GM21737 (cell line): Measurements from ENCODE around the gene NKD2.
"Not testable (repeated sequence)": the region's sequence is repeated elsewhere in the genome, so short reads cannot be mapped to it uniquely, and the experiment has no call there.

Source experiments
- ATAC-seq: cut with Tn5 transposase; IDR thresholded peaks from one replicate; pipeline ENCODE4 v1.9.1; 2021; ENCODE audit warnings: mild to moderate bottlenecking, moderate library complexity; ENCODE audit not compliant: unreplicated experiment

Gene NKD2

DNA sequence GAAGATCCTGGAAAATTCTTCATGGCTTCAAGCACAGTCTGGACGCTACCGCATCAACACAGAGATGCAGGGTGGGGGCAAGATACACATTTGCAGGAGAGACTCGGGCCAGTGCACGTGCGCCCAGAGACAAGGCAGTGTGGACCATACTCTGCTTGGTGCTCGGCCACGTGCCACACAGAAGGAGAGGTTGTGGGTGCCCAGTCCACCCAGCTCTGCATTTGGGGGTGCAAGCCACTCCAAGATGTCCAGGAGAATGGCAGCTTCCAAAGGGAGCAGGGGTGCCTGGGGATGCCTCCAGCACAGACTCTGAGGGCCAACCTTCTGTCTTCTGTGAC, 4.3 kb downstream of the NKD2 start:
- no peak for ATAC-seq

DNA sequence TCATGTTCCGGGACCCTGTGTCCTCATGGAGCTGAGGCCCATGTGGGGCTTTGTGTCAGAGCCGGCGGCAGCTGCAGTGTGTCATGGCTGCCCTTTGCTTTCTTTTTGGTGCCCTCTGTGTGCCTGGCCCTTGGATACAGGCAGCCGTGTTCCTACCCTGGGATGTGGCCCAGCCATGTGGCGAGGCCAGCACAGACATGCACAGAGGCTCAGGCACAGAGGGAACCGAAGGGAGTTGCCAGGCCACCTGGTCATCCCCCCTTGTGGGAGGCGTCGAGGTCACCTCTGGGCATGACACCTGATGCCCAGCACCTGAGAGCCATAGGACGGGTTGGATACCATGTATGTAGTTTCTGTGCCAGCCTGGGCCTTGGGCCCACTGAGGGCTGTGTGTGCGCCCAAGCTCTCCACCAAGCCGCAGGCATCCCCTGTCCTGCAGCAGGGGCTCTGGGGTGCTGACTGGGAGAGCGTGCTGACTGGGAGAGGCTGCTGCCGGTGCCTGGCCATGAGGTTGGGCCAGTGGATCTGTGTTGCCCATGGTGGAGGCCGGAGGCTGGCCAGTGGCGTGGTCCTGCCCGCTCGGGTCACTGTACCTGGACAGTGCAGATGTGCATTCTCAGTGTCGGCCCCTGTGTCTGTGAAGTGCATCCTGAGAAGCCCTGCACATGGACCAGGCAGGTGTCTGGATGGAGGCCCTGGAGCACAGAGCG, 4.8 kb downstream of the NKD2 start:
- ATAC-seq = no peak

DNA sequence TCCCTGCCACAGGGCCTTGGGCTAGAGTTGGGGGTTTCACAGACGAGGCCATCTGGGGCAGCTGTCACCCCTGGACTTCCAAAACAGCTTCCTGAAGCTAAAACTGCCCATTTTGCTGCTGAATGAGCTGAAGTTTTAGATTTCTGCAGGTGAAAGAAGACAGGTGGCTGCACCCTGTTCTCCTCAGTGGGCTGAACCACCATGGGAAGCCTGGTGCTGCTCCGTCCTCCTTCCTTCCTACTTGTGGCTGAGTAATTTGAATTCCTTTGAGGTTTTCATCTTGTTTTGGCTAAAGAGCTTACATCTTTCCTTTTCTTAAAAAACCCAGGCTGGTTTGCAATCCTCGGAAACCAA, 5.3 kb downstream of the NKD2 start:
- no peak for ATAC-seq

DNA sequence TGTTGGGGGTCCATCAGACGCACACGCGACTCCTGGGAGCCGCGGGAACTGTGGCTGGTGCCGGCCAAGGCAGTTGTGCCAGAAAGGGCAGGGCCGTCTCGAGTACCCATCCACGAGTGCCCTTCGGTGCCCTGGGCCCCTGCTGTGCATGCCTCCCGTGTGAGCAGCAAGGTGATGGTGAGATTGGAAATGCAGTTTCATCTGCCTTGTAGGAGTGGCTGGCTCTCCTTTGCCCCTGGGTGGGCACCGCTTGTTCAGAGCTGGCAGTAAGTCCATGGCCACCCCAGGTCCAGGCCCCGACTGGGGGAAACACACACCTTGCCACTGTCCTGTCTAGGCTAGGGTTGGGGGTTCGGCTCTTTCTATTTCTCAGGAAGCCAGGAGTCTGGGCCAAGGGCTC, 5.7 kb downstream of the NKD2 start:
- no peak for ATAC-seq

DNA sequence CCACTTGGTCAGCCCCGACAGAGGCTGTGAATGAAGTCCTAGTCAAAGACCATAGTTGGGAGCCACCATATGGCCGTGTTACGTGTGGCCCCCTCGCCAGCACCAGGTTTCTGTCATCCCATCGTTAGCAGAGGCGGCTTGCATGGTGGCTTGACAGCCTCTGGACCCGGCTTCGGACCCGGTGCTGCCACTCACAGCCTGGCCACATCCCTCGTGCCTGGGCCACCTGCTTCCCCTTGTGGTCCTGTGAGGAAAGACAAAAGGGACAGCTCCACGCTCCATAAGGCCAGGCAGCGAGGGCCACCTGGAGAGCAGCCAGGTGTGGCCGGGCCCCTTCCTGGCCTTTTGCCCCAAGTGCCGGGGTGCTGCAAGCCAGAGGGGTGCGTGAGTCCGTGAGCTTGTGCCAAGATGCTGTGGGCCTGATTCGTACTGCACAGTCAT, 6.2 kb downstream of the NKD2 start:
- no peak for ATAC-seq

DNA sequence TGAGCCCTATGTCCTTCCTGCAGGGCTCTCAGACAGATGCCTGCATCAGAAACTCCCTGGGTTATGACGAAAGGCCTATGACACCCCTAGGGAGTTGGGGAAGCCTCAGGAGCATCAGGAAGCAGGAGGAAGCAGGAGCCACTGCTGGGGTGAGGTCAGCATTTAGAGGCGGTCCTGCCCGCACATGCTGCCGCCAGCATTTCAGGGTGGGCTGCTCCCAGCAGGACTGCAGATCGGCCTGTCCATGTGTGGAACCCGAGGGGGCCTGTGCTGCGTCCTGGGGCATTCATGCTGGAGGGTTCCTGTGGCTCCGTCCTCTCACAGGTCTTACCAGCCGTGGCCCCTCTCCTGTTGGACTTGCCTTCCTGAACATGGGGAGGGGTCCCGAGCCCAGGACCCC, 6.9 kb downstream of the NKD2 start:
- no peak for ATAC-seq

DNA sequence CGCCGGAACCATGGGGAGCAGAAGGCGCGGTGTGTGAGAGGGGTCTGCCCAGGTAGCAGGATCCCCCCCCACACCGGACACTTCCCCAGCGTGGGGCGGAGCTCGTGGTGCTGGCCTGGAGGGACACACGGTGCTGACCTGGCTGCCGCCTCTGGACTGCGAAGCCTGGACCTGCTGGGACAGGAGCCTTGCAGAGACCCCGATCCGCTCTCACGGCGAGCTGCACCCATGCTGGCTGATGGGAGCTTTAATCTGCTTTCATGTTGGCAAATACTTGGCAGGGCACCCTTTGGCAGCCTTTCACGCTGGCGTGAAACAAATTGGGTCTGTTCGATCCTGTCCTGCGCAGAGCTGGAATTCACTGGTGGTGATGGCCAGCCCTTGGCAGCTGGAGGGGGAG, 7.4 kb downstream of the NKD2 start:
- no peak for ATAC-seq

DNA sequence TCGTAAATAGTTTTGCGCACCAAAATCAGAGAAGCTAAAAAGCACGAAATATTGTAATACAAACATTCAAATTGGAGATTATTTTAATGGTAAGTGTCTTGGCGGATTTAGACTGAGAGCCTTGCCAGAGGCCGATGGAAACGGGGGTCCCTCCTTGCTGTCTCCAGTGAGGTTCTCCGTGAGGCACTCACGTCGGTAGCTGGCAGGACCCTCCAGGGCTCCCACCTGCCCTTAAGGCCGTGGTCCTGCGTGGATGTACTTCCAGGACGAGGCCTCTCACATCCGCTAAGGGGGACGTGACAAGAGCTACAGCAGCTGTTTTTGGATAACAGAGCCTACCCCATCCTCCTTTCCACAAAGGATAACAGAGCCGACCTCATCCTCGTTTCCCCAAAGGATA, 7.9 kb downstream of the NKD2 start:
- no peak for ATAC-seq

DNA sequence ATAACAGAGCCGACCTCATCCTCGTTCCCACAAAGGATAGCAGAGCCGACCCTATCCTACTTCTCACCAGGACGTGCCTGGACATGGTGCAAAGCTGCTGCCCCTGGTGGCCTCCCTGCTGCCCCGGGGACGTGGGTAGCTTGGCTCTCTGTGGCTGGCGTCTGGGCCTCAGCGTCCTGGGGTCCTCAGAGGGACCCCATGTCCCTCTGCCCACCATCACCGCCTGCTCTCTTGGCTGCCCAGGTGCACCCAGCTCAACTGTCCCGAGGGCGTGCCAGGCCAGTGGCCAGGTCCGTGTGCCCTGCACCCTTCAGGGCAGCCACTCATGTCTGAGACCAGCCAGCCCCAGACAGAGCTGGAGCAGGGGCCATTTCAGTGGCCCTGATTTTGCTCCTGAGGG, 8.5 kb downstream of the NKD2 start:
- no peak for ATAC-seq

DNA sequence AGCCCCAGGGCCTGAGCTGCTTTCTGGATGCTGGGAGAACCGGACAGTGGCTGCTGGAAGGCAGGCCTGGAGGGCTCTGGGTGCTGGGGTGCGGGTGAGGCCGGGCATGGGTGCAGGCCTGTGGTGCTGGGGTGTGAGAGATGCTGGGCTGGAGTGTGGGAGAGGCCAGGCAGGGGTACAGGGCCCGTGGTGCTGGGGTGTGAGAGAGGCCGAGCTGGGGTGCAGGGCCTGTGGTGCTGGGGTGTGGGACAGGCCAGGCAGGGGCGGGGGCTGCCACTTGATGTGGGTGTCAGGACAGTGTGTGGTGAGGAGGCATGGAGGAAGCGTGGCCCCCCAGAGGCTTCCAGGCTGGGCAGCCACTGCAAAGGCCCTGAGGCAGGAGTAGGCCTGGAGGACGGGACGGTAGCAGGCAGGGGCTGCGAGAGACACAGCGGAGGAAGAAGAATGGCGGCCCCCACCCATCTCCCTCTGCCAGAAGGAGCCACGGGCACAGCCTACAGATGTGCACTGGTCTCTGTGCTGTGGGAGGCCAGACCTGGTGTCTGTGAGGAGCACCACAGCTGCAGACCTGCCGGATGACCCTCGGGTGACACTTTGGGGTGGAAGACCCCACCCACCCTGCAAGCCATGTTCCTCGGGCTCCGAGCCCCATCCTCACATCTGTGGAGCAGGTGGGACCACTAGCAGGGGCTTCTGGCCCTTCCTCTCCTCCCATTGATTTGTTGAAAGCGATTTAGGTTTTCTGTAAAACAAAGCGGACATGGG, 9.3 kb downstream of the NKD2 start:
- ATAC-seq = no peak

DNA sequence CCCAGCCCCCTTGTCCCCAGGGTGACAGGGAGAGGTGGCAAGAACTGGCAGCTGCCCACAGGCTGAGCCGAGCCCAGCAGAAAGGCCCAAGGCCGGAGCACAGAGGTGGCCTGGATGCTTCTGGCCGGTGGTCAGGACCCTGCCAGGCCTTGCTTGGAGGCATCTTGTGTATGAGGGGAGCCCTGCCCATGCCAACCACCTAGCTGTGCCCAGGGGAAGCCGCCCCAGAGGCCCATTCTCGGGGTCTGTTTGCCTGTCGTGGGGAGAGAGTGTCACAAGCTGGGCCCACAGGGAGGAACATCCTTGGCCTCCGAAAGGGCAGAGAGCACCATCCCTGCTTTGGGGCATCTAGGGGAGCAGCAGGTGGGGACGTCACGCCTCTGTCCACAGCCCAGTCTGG, 10.0 kb downstream of the NKD2 start:
- ATAC-seq = no peak

DNA sequence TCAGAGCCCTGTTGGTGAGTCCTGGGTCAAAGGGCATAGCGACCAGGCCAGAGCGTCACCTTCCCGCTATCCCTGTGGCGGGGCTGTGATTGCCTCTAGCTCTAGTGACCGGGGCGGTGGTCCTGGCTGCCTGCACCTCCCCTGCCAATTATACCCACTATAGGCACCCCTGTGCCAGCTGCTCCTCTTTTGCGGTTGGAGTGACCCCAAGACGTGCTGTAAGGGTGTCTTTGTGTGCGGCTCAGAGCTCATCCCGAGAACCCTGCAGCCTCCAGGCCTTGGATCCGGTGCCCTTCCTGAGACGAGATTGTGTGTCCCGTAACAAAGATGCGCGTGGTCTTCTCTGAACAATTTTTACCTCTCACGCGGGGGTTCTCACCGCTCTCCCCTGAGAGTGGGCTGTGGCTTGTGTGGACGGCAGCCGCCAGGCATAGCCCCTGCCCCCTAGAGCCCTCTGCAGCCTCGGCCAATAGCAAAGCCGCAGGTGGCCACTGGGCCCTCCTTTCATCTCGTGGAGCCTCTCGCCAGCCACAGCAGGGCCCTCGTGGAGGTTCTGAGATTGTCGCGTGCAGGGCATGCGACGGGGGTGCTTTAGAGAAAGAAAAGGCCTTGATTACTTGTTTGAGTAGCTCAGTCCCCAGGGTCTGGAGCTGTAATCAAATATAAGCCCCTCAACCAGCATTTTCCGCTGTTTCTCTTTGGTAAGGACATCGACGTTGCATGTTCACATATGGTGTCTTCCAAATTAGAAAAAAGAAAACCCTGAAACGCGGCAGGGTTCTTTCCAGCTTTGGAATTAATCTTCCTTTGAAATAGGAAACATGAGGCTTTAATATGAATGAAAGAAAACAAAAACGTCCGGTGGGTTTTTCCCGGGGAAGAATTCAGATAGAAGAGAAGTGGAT, 10.7 kb downstream of the NKD2 start:
- ATAC-seq = no peak

DNA sequence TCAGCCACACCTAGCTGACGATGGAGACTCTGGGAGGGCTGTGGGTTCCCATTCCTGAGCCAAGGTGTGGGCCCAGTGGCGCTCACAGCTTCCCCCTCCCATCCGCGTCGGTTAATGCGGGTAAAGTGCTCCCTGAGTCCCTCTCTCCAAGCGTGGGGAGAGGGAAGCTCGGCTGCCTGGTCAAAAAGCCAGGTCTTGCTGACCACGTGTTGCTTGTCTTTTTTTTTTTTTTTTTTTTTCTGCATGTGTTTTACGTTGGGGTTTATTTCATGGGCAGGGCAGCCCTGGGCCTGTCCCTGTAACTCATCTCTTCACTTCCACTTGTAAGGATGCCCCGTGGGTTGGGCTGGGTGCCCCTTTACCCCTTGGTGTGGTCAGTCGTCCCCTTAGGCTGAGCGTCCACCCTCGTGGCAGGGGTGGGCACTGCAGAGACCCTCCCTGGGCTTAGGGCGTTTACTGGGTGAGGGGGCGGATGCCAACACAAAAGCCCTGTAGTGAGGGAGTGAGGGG, 11.9 kb downstream of the NKD2 start:
- no peak for ATAC-seq

DNA sequence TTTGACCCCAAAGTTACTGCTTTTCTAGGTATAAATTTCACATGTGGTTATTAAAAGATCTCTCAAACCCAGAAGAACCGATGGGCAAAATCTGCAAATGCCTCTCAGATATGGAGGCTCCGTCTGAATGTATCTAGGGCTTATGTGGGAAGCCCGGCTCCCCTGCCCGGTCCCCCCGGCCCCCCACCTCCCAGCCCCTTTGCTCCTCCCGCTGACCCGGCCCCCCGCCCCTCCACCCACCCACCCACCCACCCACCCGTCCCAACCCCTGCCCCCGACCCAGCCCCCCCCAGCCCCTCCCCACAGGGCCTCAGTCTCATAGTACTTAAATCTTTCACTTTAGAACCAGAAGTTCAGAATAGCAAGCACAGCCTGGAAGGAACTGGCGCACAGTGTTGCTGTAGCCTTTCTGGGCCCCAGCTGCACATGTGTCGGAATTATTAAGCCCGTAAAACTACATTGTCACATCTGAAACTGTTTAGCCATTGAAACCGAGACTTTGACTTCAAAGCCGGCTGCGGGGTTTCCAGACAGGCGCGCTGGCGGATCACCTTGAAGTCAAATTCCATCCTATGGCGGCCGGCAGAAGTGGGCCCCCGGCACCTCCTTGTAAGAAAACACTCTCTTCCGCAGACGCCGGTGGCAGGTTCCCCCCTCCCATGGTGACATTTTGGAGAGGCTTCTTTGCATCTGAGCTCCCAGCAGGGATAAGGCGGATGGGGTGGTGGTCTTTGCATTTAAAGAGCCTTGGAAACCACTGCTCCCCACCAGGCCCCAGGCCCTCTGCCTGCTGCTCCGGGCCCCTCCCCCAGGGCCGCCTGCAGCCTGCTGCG, 12.8 kb downstream of the NKD2 start:
- no peak for ATAC-seq

DNA sequence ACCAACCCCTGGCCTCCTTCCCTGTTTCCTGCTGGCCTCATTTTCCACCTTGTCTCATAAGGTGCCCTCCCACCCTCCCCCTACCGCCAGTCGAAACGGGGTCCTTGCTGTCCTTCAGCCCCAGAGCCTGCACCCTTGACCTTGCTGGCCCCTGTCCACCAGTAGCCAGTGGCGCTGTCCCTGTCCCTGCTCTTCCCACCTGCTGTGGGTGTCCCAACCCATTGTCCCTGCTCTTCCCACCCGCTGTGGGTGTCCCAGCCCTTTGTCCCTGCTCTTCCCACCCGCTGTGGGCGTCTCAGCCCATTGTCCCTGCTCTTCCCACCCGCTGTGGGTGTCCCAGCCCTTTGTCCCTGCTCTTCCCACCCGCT, 13.4 kb downstream of the NKD2 start:
- not testable (repeated sequence) for ATAC-seq

DNA sequence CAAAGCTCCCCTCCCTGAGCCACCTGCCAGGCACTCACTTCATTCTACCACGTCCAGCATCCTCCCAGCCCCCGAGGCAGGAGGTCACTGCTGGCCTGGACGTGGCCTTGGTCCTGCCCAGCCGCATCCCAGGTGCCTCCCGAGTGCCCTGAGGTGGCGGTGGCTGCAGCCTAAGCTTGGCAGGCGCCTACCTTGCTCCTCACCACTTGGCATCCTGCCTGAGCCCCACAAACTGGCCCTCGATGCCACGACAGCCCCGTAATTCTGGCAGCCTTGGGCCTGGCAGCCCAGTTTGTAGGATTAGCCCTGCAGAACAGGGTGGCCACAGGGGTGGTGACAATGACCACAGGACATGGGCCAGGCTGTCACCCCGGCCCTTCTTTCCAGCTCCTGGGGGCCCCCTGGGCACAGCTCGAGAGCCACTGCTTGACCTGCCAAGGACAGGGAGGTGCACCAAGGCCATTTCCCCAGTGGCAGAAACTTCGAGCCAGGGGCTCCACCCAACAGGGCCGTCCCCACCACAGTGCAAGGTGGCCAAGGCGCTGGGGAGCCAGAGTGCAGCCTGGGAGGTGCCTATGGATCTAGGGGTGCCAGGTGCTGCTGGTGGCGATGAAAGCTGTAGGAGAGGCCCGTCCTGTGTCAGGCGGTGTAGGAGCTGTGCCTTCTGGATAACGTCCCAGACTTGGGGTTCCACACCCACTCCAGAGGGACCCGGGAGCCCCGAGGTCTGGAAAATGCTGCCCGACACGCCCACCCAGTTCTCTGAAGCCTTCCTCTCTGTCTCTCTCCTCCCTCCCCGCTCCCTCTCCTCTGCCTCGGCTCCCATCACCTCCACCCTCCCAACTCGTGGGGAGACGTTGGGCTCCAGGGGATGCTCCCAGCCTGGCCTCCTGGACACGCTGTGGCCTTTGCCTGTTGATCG, 18.4 kb downstream of the NKD2 start:
- ATAC-seq = no peak

DNA sequence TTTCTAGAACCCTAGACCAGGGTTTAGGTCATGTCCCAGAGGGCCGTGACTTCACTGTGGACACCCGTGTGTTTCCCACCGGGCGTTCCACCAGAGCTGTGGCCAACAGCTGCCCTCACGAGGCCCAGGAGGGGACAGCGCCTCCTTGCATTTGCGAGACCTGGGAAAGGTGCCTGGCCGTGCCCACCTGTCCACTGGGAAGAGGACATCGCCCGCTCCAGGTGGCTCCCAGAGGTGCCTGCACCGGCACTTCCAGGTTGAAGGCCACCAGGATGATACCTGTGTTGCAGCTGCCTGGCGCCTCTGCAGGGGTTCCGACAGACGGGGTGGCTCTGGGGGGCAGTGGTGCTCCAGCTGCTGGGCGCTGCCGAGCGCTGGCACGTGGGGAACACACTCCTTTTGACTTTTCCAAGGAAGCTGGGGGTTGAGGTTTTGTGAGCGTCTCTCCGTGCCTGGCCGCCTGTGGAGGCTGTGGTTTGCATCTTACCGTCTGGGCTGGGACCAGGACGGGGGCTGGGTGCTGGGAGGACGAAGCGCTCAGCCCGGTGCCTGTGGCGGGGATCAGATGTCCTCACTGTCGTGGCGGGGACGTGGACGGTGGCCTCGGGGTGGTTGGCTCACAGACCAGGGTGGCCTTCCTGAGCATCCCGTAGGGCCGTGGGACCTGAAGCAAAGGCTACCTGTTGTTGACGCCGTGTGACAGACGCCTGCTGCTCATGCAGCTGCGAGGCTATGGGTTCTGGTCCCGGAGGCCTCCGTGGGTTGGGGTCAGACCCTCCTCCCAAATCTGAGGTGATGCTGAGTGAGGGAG, 19.2 kb downstream of the NKD2 start:
- no peak for ATAC-seq

DNA sequence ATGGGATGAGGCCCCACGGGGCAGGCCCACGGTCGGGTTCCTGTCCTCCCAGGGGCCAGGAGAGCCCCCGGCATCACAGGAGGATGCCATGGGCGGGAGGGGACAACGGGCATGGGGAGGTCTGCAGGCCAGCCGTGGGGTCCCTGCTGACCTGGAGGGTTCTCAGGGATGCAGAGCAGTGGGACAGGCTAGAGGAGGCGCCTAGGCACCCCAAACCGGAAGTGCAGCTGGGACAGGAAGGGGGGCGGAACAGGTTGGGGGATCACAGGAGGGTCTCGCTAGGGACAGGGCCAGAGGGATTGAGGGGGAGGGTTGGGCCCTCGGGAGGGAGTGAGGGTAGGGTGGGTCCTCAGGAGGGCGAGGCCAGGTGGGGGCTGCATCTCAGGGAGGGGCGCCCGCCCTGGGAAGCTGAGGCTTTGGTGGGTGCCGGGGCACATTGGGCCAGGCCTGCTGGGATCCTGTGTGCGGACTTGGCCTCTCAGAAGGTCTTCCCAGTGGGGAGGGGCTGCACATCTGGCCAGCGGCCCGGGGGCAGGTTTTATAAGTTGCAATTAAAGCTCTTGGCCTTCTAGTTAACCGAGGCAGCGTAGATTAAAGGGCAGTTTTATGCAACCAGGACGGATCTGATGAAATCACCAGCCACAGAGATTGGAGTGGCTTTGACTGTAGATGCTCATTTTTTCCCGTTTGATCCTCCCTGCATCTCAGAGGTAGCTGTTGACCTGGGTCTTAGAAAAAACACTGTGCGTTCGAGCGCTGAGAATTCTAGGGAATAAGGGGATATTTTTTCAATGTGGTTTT, 20.1 kb downstream of the NKD2 start:
- ATAC-seq = no peak
